ENCODE data around the gene MAP3K13. TPM values are rescaled to one million over a fixed set of nuclear protein-coding genes. Genes with fewer than 3 reads are reported as not detected.
"Not testable (repeated sequence)": the region's sequence is repeated elsewhere in the genome, so short reads cannot be mapped to it uniquely, and the experiment has no call there.

MAP3K13 gene
- total RNA-seq, 2 experiments from 2014 or later, result 11.0 to 11.3 TPM

DNA sequence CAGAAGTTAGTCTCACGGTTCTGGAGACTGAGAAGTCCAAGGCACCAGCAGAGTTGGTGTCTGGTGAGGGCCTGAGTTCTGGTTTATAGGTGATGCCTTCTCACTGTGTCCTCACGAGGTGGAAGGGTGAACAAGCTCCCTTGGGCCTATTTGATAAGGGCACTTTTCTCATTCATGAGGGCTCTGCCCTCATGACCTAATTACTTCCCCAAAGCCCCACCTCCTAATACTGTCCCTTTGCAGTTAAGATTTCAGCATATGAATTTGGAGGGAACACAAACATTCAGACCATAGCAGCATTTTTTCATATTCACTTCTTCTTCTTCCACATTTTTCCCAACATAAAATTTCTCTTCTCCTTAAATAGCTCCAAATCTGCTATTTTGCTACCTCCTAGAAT, 94.4 kb downstream of the MAP3K13 start:
- H3K4me1 Mint-ChIP-seq, result no peaks in the 10 kb centered on the region
- no peaks in the 10 kb centered on the region for H3K9me3 Mint-ChIP-seq
- CTCF ChIA-PET, result interaction anchor here (1.2 kb wide), 1 partner anchor 118 kb away, joined by 3 read pairs; no protein-coding TSS in a partner anchor
- no peak for DNase-seq
- no peak overlapping the region for H3K27ac Mint-ChIP-seq
- no peaks in the 10 kb centered on the region for H3K36me3 Mint-ChIP-seq (ENCODE audit: low read depth)
- H3K4me3 Mint-ChIP-seq, result no peak overlapping the region
- POLR2A ChIA-PET, result no interaction called here
- no peaks in the 10 kb centered on the region for H3K27me3 Mint-ChIP-seq

DNA sequence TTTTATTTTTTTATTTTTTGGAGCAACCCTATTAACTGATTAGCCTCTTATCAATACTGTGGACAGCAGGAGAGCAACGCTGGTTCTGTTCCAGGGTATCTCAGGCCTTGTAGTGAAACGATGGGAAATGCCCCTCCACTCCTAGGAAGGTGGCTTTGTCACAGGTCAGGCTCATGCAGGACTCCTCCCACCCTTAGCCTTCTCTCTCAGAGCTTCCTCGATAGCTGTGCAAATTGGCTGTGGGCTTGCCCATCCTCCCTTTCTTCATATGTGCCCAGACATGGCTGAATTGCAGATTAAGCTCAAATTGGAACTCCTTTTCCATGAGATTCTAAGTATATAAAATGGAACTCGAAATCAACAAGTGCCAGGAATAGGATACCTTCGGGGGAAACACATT, 97.4 kb downstream of the MAP3K13 start:
- Mint-ChIP-seq H3K27me3 (no peaks in the 10 kb centered on the region), H3K4me1 (no peaks in the 10 kb centered on the region), H3K4me3 (no peak overlapping the region), H3K36me3 (ENCODE audit: low read depth) (no peaks in the 10 kb centered on the region), H3K9me3 (no peaks in the 10 kb centered on the region), H3K27ac (no peak overlapping the region)
- ChIA-PET CTCF (interaction anchor here (0.6 to 2.7 kb wide), 4 partner anchors 10 to 114 kb away, joined by 3 to 16 read pairs (median 6); no protein-coding TSS in a partner anchor), POLR2A (no interaction called here)
- DNase-seq, result no peak

- ChIA-PET CTCF (interaction anchor here (0.6 to 2.7 kb wide), 4 partner anchors 11 to 114 kb away, joined by 3 to 16 read pairs (median 6); no protein-coding TSS in a partner anchor), POLR2A (no interaction called here)
- no peaks in the 10 kb centered on the region for H3K9me3 Mint-ChIP-seq
- H3K36me3 Mint-ChIP-seq (ENCODE audit: low read depth), result no peaks in the 10 kb centered on the region
- no peak overlapping the region for H3K27ac Mint-ChIP-seq
- H3K27me3 Mint-ChIP-seq, result no peaks in the 10 kb centered on the region
- no peak overlapping the region for H3K4me3 Mint-ChIP-seq
- no peak for DNase-seq
- H3K4me1 Mint-ChIP-seq, result no peaks in the 10 kb centered on the region
Measured at GRCh38 chr3:185460719-185461350, 97.9 kb downstream of the MAP3K13 start.

DNA sequence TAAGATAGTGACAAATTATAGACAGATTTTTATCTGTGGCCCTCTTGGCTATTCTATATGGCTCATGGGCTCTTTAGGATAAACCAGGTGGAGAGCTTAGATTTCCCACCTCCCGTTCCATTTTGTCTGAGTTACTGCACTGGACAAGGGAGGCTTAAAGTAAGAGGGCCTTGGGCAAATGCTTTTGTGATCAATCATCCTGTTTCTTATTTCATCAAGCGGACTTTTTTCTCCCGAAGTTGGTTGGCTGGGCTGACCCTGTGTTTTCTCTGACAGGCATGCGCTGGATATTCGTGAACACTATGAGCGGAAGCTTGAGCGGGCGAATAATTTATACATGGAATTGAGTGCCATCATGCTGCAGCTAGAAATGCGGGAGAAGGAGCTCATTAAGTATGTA, 102.5 kb downstream of the MAP3K13 start:
- POLR2A ChIA-PET, result no interaction called here
- H3K27me3 Mint-ChIP-seq, result no peaks in the 10 kb centered on the region
- H3K27ac Mint-ChIP-seq, result no peak overlapping the region
- CTCF ChIA-PET, result no interaction called here
- H3K9me3 Mint-ChIP-seq, result no peaks in the 10 kb centered on the region
- no peak for DNase-seq
- H3K4me1 Mint-ChIP-seq, result peaks cover 2% of the 10 kb centered on the region
- H3K4me3 Mint-ChIP-seq, result no peak overlapping the region
- no peaks in the 10 kb centered on the region for H3K36me3 Mint-ChIP-seq (ENCODE audit: low read depth)

GRCh38 chr3:185466123-185466522, 103.2 kb downstream of the MAP3K13 start:
- DNase-seq; H3K9me3 Mint-ChIP-seq; POLR2A ChIA-PET; H3K27me3 Mint-ChIP-seq; H3K27ac Mint-ChIP-seq; H3K4me1 Mint-ChIP-seq; H3K36me3 Mint-ChIP-seq (ENCODE audit: low read depth); H3K4me3 Mint-ChIP-seq: not testable (repeated sequence)
- CTCF ChIA-PET, result interaction anchor here (0.6 kb wide), 1 partner anchor 93 kb away, joined by 5 read pairs; no protein-coding TSS in a partner anchor

DNA sequence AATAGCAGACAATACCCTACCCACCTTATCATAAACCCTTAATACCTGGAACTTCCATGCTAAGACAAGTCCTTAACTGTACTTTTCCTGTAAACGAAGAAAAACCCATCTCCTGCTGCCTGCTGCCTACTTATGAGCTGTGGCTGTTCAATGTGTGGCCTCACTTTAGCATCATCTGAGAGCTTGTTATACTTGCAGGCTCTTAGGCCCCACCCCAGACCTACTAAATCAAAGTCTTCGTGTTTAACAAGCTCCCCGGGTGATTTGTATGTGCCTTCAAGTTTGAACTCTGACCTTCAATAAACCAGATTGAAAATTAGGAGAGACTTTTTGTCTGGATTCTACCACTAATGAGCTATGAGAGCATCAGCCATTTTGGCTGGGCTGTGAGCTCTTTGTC, 106.6 kb downstream of the MAP3K13 start:
- peaks cover 3% of the 10 kb centered on the region for H3K4me1 Mint-ChIP-seq
- H3K27me3 Mint-ChIP-seq, result no peaks in the 10 kb centered on the region
- H3K27ac Mint-ChIP-seq, result no peak overlapping the region
- ChIA-PET POLR2A (interaction anchor here (0.7 to 0.9 kb wide), 2 partner anchors 13 to 30 kb away, joined by 3 read pairs; partner anchors contain the start of gene TMEM41A), CTCF (interaction anchor here (2.6 kb wide), 1 partner anchor 90 kb away, joined by 8 read pairs; no protein-coding TSS in a partner anchor)
- H3K4me3 Mint-ChIP-seq, result no peak overlapping the region
- peaks cover 8% of the 10 kb centered on the region for H3K36me3 Mint-ChIP-seq (ENCODE audit: low read depth)
- DNase-seq, result no peak
- no peaks in the 10 kb centered on the region for H3K9me3 Mint-ChIP-seq

GRCh38 chr3:185470323-185470722, 107.4 kb downstream of the MAP3K13 start:
- peaks cover 8% of the 10 kb centered on the region for H3K36me3 Mint-ChIP-seq (ENCODE audit: low read depth)
- DNase-seq, result no peak
- CTCF ChIA-PET, result interaction anchor here (2.6 kb wide), 1 partner anchor 89 kb away, joined by 8 read pairs; no protein-coding TSS in a partner anchor
- H3K4me3 Mint-ChIP-seq, result no peak overlapping the region
- no peaks in the 10 kb centered on the region for H3K27me3 Mint-ChIP-seq
- H3K4me1 Mint-ChIP-seq, result peaks cover 3% of the 10 kb centered on the region
- H3K9me3 Mint-ChIP-seq, result no peaks in the 10 kb centered on the region
- POLR2A ChIA-PET, result no interaction called here
- H3K27ac Mint-ChIP-seq, result no peak overlapping the region

DNA sequence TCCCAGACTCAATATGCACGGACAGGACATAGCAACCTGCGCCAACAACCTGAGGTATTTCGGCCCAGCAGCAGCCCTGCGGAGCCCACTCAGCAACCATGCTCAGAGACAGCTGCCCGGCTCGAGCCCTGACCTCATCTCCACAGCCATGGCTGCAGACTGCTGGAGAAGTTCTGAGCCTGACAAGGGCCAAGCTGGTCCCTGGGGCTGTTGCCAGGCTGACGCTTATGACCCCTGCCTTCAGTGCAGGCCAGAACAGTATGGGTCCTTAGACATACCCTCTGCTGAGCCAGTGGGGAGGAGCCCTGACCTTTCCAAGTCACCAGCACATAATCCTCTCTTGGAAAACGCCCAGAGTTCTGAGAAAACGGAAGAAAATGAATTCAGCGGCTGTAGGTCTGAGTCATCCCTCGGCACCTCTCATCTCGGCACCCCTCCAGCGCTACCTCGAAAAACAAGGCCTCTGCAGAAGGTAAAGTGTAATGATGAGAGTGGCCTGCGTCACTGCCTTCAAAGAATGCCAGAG, 110.4 kb downstream of the MAP3K13 start:
- ChIA-PET CTCF (no interaction called here), POLR2A (no interaction called here)
- DNase-seq, result no peak
- no peaks in the 10 kb centered on the region for H3K9me3 Mint-ChIP-seq
- no peaks in the 10 kb centered on the region for H3K27me3 Mint-ChIP-seq
- H3K4me1 Mint-ChIP-seq, result peaks cover 3% of the 10 kb centered on the region
- H3K36me3 Mint-ChIP-seq (ENCODE audit: low read depth), result peaks cover 11% of the 10 kb centered on the region
- no peak overlapping the region for H3K27ac Mint-ChIP-seq
- H3K4me3 Mint-ChIP-seq, result no peak overlapping the region

DNA sequence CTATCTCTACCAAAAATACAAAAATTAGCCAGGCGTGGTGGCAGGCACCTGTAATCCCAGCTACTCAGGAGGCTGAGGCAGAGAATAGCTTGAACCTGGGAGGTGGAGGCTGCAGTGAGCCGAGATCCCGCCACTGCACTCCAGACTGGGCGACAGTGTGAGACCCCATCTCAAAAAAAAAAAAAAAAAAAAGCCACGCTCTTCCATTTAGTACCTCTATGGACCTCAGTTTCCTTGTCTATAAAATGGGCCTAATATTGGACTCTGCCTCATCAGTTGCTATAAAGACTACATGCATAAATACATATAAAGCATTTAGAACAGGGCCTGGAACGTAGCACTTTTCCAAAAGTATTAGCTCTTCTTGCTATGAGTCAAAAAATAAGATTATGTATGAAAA, 112.0 kb downstream of the MAP3K13 start:
- H3K9me3 Mint-ChIP-seq, H3K27me3 Mint-ChIP-seq, H3K4me1 Mint-ChIP-seq, CTCF ChIA-PET, DNase-seq, POLR2A ChIA-PET, H3K27ac Mint-ChIP-seq, H3K4me3 Mint-ChIP-seq: not testable (repeated sequence)
- peaks cover 19% of the 10 kb centered on the region for H3K36me3 Mint-ChIP-seq (ENCODE audit: low read depth)

- Mint-ChIP-seq H3K27me3 (no peaks in the 10 kb centered on the region), H3K4me3 (no peak overlapping the region), H3K27ac (no peak overlapping the region), H3K4me1 (no peaks in the 10 kb centered on the region), H3K9me3 (peaks cover 6% of the 10 kb centered on the region), H3K36me3 (ENCODE audit: low read depth) (peaks cover 37% of the 10 kb centered on the region)
- no peak for DNase-seq
- POLR2A ChIA-PET, result no interaction called here
- CTCF ChIA-PET, result no interaction called here
Measured at GRCh38 chr3:185477316-185477715, 114.4 kb downstream of the MAP3K13 start.

- no peak for DNase-seq
- Mint-ChIP-seq H3K4me3 (no peak overlapping the region), H3K4me1 (peaks cover 10% of the 10 kb centered on the region), H3K27me3 (no peaks in the 10 kb centered on the region), H3K36me3 (ENCODE audit: low read depth) (peaks cover 39% of the 10 kb centered on the region), H3K9me3 (peaks cover 9% of the 10 kb centered on the region), H3K27ac (no peak overlapping the region)
- ChIA-PET CTCF (interaction anchor here (0.8 kb wide), 2 partner anchors 10 to 80 kb away, joined by 3 read pairs; no protein-coding TSS in a partner anchor), POLR2A (no interaction called here)
Measured at GRCh38 chr3:185479373-185479945, 116.5 kb downstream of the MAP3K13 start.

GRCh38 chr3:185484296-185484695, 121.4 kb downstream of the MAP3K13 start:
- Mint-ChIP-seq H3K4me3 (no peak overlapping the region), H3K27ac (no peak overlapping the region), H3K4me1 (peaks cover 10% of the 10 kb centered on the region), H3K36me3 (ENCODE audit: low read depth) (peaks cover 48% of the 10 kb centered on the region), H3K27me3 (no peaks in the 10 kb centered on the region), H3K9me3 (peaks cover 9% of the 10 kb centered on the region)
- ChIA-PET POLR2A (no interaction called here), CTCF (interaction anchor here (1.2 to 1.4 kb wide), 2 partner anchors 74 to 92 kb away, joined by 3 to 4 read pairs; no protein-coding TSS in a partner anchor)
- DNase-seq, result no peak

GRCh38 chr3:185486394-185486793, 123.5 kb downstream of the MAP3K13 start:
- POLR2A ChIA-PET, result no interaction called here

More at GRCh38 chr3:185486394-185486793, 123.5 kb downstream of the MAP3K13 start:
- H3K4me3 Mint-ChIP-seq, result no peak overlapping the region
- peaks cover 3% of the 10 kb centered on the region for H3K9me3 Mint-ChIP-seq
- no peaks in the 10 kb centered on the region for H3K27me3 Mint-ChIP-seq
- H3K36me3 Mint-ChIP-seq (ENCODE audit: low read depth), result peaks cover 41% of the 10 kb centered on the region
- CTCF ChIA-PET, result no interaction called here
- H3K27ac Mint-ChIP-seq, result no peak overlapping the region
- peaks cover 10% of the 10 kb centered on the region for H3K4me1 Mint-ChIP-seq
- no peak for DNase-seq

All from activated CD4-positive, alpha-beta memory T cell treated with anti-CD3 and anti-CD28 coated beads, Interleukin-2, amount 10 ng/mL, durations not matched to agents 7 days and 5 days (primary cell).